ENCODE results near the gene BORCS5.

- TF ChIP-seq, protein P1, sequence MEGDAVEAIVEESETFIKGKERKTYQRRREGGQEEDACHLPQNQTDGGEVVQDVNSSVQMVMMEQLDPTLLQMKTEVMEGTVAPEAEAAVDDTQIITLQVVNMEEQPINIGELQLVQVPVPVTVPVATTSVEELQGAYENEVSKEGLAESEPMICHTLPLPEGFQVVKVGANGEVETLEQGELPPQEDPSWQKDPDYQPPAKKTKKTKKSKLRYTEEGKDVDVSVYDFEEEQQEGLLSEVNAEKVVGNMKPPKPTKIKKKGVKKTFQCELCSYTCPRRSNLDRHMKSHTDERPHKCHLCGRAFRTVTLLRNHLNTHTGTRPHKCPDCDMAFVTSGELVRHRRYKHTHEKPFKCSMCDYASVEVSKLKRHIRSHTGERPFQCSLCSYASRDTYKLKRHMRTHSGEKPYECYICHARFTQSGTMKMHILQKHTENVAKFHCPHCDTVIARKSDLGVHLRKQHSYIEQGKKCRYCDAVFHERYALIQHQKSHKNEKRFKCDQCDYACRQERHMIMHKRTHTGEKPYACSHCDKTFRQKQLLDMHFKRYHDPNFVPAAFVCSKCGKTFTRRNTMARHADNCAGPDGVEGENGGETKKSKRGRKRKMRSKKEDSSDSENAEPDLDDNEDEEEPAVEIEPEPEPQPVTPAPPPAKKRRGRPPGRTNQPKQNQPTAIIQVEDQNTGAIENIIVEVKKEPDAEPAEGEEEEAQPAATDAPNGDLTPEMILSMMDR (IDR thresholded peaks at IDR 0.05), result no peak
- no peak for TF ChIP-seq POLR2A (IDR thresholded peaks at IDR 0.05)
Measured at GRCh38 chr12:12491606-12492005, 134.7 kb downstream of the BORCS5 start.

All from thyroid gland (tissue), 4 donors.